HEK293 (cell line): Measurements from ENCODE around the gene ZNF445.

Experiments used
- CTCF ChIA-PET: fragments of 350-600 bp; formaldehyde crosslinking; extraction: SDS; loops from one replicate; lab custom pipeline; 2021; ENCODE audit warnings: antibody characterized with exemption; lab: Yijun Ruan, JAX
- POLR2A ChIA-PET: fragments of 300-600 bp; formaldehyde crosslinking; extraction: SDS; loops from one replicate; lab custom pipeline; 2020; ENCODE audit warnings: antibody characterized with exemption, inconsistent platforms; lab: Yijun Ruan, JAX
- H3K27ac ChIP-seq: fragments of 200-500 bp; sonication (Bioruptor generic); 2 replicates; pipeline ENCODE4 v1.5.1; 2014; ENCODE audit warnings: low read depth, low read length, control low read depth, inconsistent platforms; ENCODE audit errors: extremely low read depth
- H3K36me3 ChIP-seq, 2 experiments: fragments of 200-500 bp in 1 of 2; sonication (Bioruptor generic) in 1 of 2; 1 replicate in 1 of 2; 2 replicates in 1 of 2; pipeline ENCODE4 v1.5.1; 2014 to 2017; ENCODE audit warnings: inconsistent platforms in 2 of 2, low read length in 2 of 2; ENCODE audit not compliant: control insufficient read depth in 2 of 2, insufficient read depth in 1 of 2
- H3K4me1 ChIP-seq: fragments of 200-500 bp; sonication (Bioruptor generic); 2 replicates; pipeline ENCODE4 v1.5.1; 2014; ENCODE audit warnings: mild to moderate bottlenecking, low read length, inconsistent platforms; ENCODE audit not compliant: control insufficient read depth, insufficient read depth
- H3K4me3 ChIP-seq: 2 replicates; pipeline ENCODE4 v1.5.1; 2011; ENCODE audit warnings: low read depth, mild to moderate bottlenecking, control low read depth, low read length, moderate library complexity
- H3K9me3 ChIP-seq: fragments of 200-500 bp; sonication (Bioruptor generic); 2 replicates; pipeline ENCODE4 v1.5.1; 2014; ENCODE audit warnings: low read depth, low read length, inconsistent platforms; ENCODE audit not compliant: control insufficient read depth, insufficient read depth
- OVOL3 ChIP-seq: fragments of 450-650 bp; formaldehyde crosslinking; IDR thresholded peaks from 2 replicates; pipeline ENCODE4 v1.5.1; 2016; ENCODE audit warnings: missing biosample characterization, missing genetic modification characterization
- WT1 ChIP-seq: fragments of 450-650 bp; formaldehyde crosslinking; IDR thresholded peaks from 2 replicates; pipeline ENCODE4 v1.5.1; 2016; ENCODE audit warnings: missing biosample characterization, missing genetic modification characterization
- ZBTB10 ChIP-seq: fragments of 450-650 bp; formaldehyde crosslinking; IDR thresholded peaks from 2 replicates; pipeline ENCODE4 v1.5.1; 2016; ENCODE audit warnings: missing biosample characterization, missing genetic modification characterization
- ZFHX2 ChIP-seq: fragments of 450-650 bp; formaldehyde crosslinking; conservative IDR thresholded peaks from 2 replicates; pipeline ENCODE4 v1.5.1; 2016; ENCODE audit warnings: missing biosample characterization, missing genetic modification characterization
- ZNF138 ChIP-seq: fragments of 450-650 bp; formaldehyde crosslinking; IDR thresholded peaks from 2 replicates; pipeline ENCODE4 v1.5.1; 2016; ENCODE audit warnings: missing biosample characterization, missing genetic modification characterization, borderline replicate concordance
- ZNF184 ChIP-seq: fragments of 450-650 bp; IDR thresholded peaks from 2 replicates; pipeline ENCODE4 v1.5.1; 2018; ENCODE audit warnings: missing biosample characterization, mild to moderate bottlenecking, missing genetic modification characterization
- ZNF23 ChIP-seq: fragments of 450-650 bp; formaldehyde crosslinking; IDR thresholded peaks from 2 replicates; pipeline ENCODE4 v1.5.1; 2016; ENCODE audit warnings: missing biosample characterization, missing genetic modification characterization, borderline replicate concordance
- ZNF366 ChIP-seq: fragments of 450-650 bp; formaldehyde crosslinking; conservative IDR thresholded peaks from 2 replicates; pipeline ENCODE4 v1.5.1; 2016; ENCODE audit warnings: missing biosample characterization, missing genetic modification characterization
- ZNF398 ChIP-seq: fragments of 450-650 bp; formaldehyde crosslinking; IDR thresholded peaks from 2 replicates; pipeline ENCODE4 v1.5.1; 2017; ENCODE audit warnings: missing biosample characterization, missing genetic modification characterization
- ZNF426 ChIP-seq: fragments of 450-650 bp; formaldehyde crosslinking; IDR thresholded peaks from 2 replicates; pipeline ENCODE4 v1.5.1; 2017; ENCODE audit warnings: missing biosample characterization, missing genetic modification characterization, mild to moderate bottlenecking, inconsistent platforms, moderate library complexity
- ZNF488 ChIP-seq: fragments of 450-650 bp; formaldehyde crosslinking; IDR thresholded peaks from 2 replicates; pipeline ENCODE4 v1.5.1; 2016; ENCODE audit warnings: missing biosample characterization, missing genetic modification characterization
- ZNF529 ChIP-seq: fragments of 450-650 bp; formaldehyde crosslinking; IDR thresholded peaks from 2 replicates; pipeline ENCODE4 v1.5.1; 2017; ENCODE audit warnings: missing genetic modification characterization, missing biosample characterization; ENCODE audit not compliant: insufficient replicate concordance
- ZNF555 ChIP-seq: fragments of 450-650 bp; formaldehyde crosslinking; conservative IDR thresholded peaks from 2 replicates; pipeline ENCODE4 v1.5.1; 2017; ENCODE audit warnings: missing biosample characterization, mild to moderate bottlenecking, missing genetic modification characterization, inconsistent platforms
- ZNF600 ChIP-seq: fragments of 450-650 bp; formaldehyde crosslinking; IDR thresholded peaks from 2 replicates; pipeline ENCODE4 v1.5.1; 2016; ENCODE audit warnings: missing biosample characterization, missing genetic modification characterization
- ZNF670 ChIP-seq: fragments of 450-650 bp; formaldehyde crosslinking; IDR thresholded peaks from 2 replicates; pipeline ENCODE4 v1.5.1; 2016; ENCODE audit warnings: missing biosample characterization, missing genetic modification characterization, low read depth
- ZNF692 ChIP-seq: fragments of 450-650 bp; formaldehyde crosslinking; IDR thresholded peaks from 2 replicates; pipeline ENCODE4 v1.5.1; 2016; ENCODE audit warnings: missing biosample characterization, missing genetic modification characterization
- ZNF777 ChIP-seq: fragments of 450-650 bp; formaldehyde crosslinking; IDR thresholded peaks from 2 replicates; pipeline ENCODE4 v1.5.1; 2017; ENCODE audit warnings: missing biosample characterization, missing genetic modification characterization, borderline replicate concordance

Gene ZNF445

GRCh38 chr3:44518782-44519156, 41.3 kb upstream of the ZNF445 start:
- CTCF ChIA-PET: interaction anchor here (0.8 kb wide), 1 partner anchor 14 kb away, joined by 5 read pairs; no protein-coding TSS in a partner anchor
- TF ChIP-seq ZNF600 (tag by site-specific recombination) (no peak), ZBTB10 (tag by site-specific recombination) (no peak), OVOL3 (tag by site-specific recombination) (no peak), ZNF426 (no peak), ZNF670 (tag by site-specific recombination) (no peak), ZNF23 (tag by site-specific recombination) (no peak), ZNF138 (tag by site-specific recombination) (no peak), ZNF529 (no peak), ZNF398 (no peak)
- no peaks in the 10 kb centered on the region for H3K4me1 ChIP-seq
- H3K36me3 ChIP-seq: no peaks in the 10 kb centered on the region
- H3K4me3 ChIP-seq: no peak overlapping the region
- no peak overlapping the region for H3K27ac ChIP-seq
- H3K9me3 ChIP-seq: no peaks in the 10 kb centered on the region
- POLR2A ChIA-PET: interaction anchor here (0.9 to 1.2 kb wide), 2 partner anchors 8 to 9 kb away, joined by 3 read pairs; no protein-coding TSS in a partner anchor

- ChIA-PET POLR2A (no interaction called here), CTCF (interaction anchor here (1.1 kb wide), 1 partner anchor 16 kb away, joined by 3 read pairs; no protein-coding TSS in a partner anchor)
Observed at GRCh38 chr3:44516230-44516629, 38.8 kb upstream of the ZNF445 start.

More at GRCh38 chr3:44516230-44516629, 38.8 kb upstream of the ZNF445 start:
- Histone ChIP-seq H3K27ac (no peak overlapping the region), H3K36me3 (no peaks in the 10 kb centered on the region), H3K4me1 (no peaks in the 10 kb centered on the region), H3K9me3 (no peaks in the 10 kb centered on the region), H3K4me3 (no peak overlapping the region)
- TF ChIP-seq WT1: no peak
- TF ChIP-seq ZNF398: no peak
- no peak for TF ChIP-seq ZNF777 (tag by site-specific recombination)
- no peak for TF ChIP-seq ZNF366
- TF ChIP-seq ZNF555 (tag by site-specific recombination): no peak
- TF ChIP-seq ZNF692: no peak
- no peak for TF ChIP-seq ZFHX2
- TF ChIP-seq ZNF184 (tag by site-specific recombination): no peak
- no peak for TF ChIP-seq ZNF488
